K562 (cell line): ENCODE measurements around the gene SH3BP2. TPM values are rescaled to one million over a fixed set of nuclear protein-coding genes. Genes with fewer than 3 reads are reported as not detected.
A peak's percentile ranks its signal among the peaks of the same experiment; 100 is the strongest.

Experiments used
- ATAC-seq: fragments of 200-7000 bp; cut with Tn5 transposase; 3 replicates; pipeline ENCODE4 v1.9.1; 2020; ENCODE audit warnings: moderate library complexity
- BruUV-seq: library from RNA; stranded (reverse); fragments of 400-500 nt; replicated peaks from 2 replicates; lab custom pipeline; 2021; lab: Mats Ljungman, UMichigan
- CTCF ChIA-PET: fragments of 300-600 bp; formaldehyde crosslinking; extraction: SDS; loops from one replicate; lab custom pipeline; 2021; ENCODE audit warnings: low intra/inter-chr PET ratio; lab: Yijun Ruan, JAX
- POLR2A ChIA-PET: fragments of 300-600, 350-650 bp; sonication (Branson Sonifier 250); formaldehyde crosslinking; extraction: SDS; loops from one replicate; lab custom pipeline; 2021; ENCODE audit warnings: antibody characterized with exemption, inconsistent platforms; lab: Yijun Ruan, JAX
- DNase-seq, 4 experiments: peaks; one replicate each; pipeline versions ENCODE4 v3.0.0 to v3.0.0-alpha.2; 2011 to 2018; ENCODE audit warnings: low spot score in 3 of 4, mixed read lengths in 3 of 4; ENCODE audit errors: extremely low read depth in 1 of 4
- FAIRE-seq: peaks from 2 replicates; lab custom pipeline; 2011; peaks lifted over from hg19 to GRCh38; lab: Jason Lieb, UNC
- H2AFZ ChIP-seq: 2 replicates; pipeline ENCODE4 v1.6.0; 2011; ENCODE audit warnings: low read depth, low read length, control low read depth, inconsistent platforms
- H3K27ac ChIP-seq: fragments of 200-600 bp; 3 replicates; pipeline ENCODE4 v1.8.0; 2011; ENCODE audit warnings: low read depth, mild to moderate bottlenecking, control low read depth, inconsistent platforms, low read length, moderate library complexity, mixed read lengths; ENCODE audit errors: extremely low read depth
- H3K27me3 ChIP-seq, 2 experiments: fragments of 300-600 bp in 1 of 2; 2 replicates in 1 of 2; 3 replicates in 1 of 2; pipeline versions ENCODE4 v1.6.0 to v1.8.0; 2011; ENCODE audit warnings: inconsistent platforms in 2 of 2, low read length in 2 of 2, mild to moderate bottlenecking in 1 of 2, mixed read lengths in 1 of 2, moderate library complexity in 1 of 2; ENCODE audit not compliant: control insufficient read depth in 2 of 2, insufficient read depth in 2 of 2
- H3K36me3 ChIP-seq: fragments of 300-600 bp; 3 replicates; pipeline ENCODE4 v1.8.0; 2011; ENCODE audit warnings: mild to moderate bottlenecking, low read length, inconsistent platforms; ENCODE audit not compliant: control insufficient read depth, insufficient read depth
- H3K4me1 ChIP-seq, 2 experiments: fragments of 200-600 bp in 1 of 2; replicated peaks in 1 of 2; 2 replicates in 1 of 2; 3 replicates in 1 of 2; pipeline versions ENCODE4 v1.5.1 to v1.8.0; 2011; ENCODE audit warnings: inconsistent platforms in 2 of 2, low read length in 2 of 2, mild to moderate bottlenecking in 1 of 2, mixed read lengths in 1 of 2, moderate library complexity in 1 of 2; ENCODE audit not compliant: control insufficient read depth in 2 of 2, insufficient read depth in 2 of 2
- H3K4me2 ChIP-seq: 2 replicates; pipeline ENCODE4 v1.6.1; 2011; ENCODE audit warnings: low read length, control low read depth, inconsistent platforms, mixed read lengths; ENCODE audit not compliant: insufficient read depth
- H3K4me3 ChIP-seq: fragments of 200-600 bp; sonication (generic), shearing (Covaris generic); 2 replicates; pipeline ENCODE4 v1.5.1; 2016; ENCODE audit warnings: control low read depth, inconsistent platforms
- H3K79me2 ChIP-seq: fragments of 200-600 bp; 3 replicates; pipeline ENCODE4 v1.8.0; 2011; ENCODE audit warnings: low read length, inconsistent platforms; ENCODE audit not compliant: control insufficient read depth, insufficient read depth
- H3K9ac ChIP-seq, 2 experiments: 2 replicates each; pipeline versions ENCODE4 v1.6.0 to v1.6.1; 2011; ENCODE audit warnings: low read depth in 2 of 2, low read length in 2 of 2, control low read depth in 1 of 2, inconsistent platforms in 1 of 2, mild to moderate bottlenecking in 1 of 2, mixed read lengths in 1 of 2; ENCODE audit not compliant: insufficient read depth in 1 of 2
- H3K9me1 ChIP-seq: one replicate; pipeline ENCODE4 v1.6.0; 2011; ENCODE audit warnings: inconsistent platforms, mild to moderate bottlenecking, low read length, moderate library complexity; ENCODE audit not compliant: control insufficient read depth, insufficient read depth
- H3K9me3 ChIP-seq: replicated peaks from 2 replicates; pipeline ENCODE4 v1.5.1; 2011; ENCODE audit warnings: low read depth, low read length, inconsistent platforms; ENCODE audit not compliant: control insufficient read depth, insufficient read depth
- H4K20me1 ChIP-seq: replicated peaks from 2 replicates; pipeline ENCODE4 v1.6.1; 2011; ENCODE audit warnings: low read length, inconsistent platforms, mixed read lengths; ENCODE audit not compliant: control insufficient read depth, insufficient read depth
- FOXA3 ChIP-seq, 2 experiments: fragments of 450-650 bp in 1 of 2; sonication (generic) in 1 of 2; formaldehyde crosslinking; IDR thresholded peaks in 1 of 2; conservative IDR thresholded peaks in 1 of 2; 2 replicates each; pipeline versions ENCODE4 v1.4.0 to v1.8.0; 2020 to 2022; ENCODE audit warnings: mild to moderate bottlenecking in 2 of 2, missing genetic modification reagents in 1 of 2
- GATAD2A ChIP-seq: fragments of 450-650 bp; IDR thresholded peaks from 2 replicates; pipeline ENCODE4 v1.6.1; 2017
- HDAC3 ChIP-seq: fragments of 450-650 bp; IDR thresholded peaks from 2 replicates; pipeline ENCODE4 v1.6.1; 2018; ENCODE audit warnings: borderline replicate concordance, mild to moderate bottlenecking, moderate library complexity; ENCODE audit not compliant: partially characterized antibody
- HMG20A ChIP-seq: fragments of 450-650 bp; formaldehyde crosslinking; conservative IDR thresholded peaks from 2 replicates; pipeline ENCODE4 v1.4.0; 2020; ENCODE audit warnings: mild to moderate bottlenecking, mixed read lengths
- HSF4 ChIP-seq: fragments of 250-450 bp; sonication (Bioruptor Pico); IDR thresholded peaks from 2 replicates; pipeline ENCODE4 v2.1.2; 2022; ENCODE audit warnings: mild to moderate bottlenecking, moderate library complexity, borderline replicate concordance
- NCOA4 ChIP-seq: fragments of 450-650 bp; IDR thresholded peaks from 2 replicates; pipeline ENCODE4 v1.6.1; 2018; ENCODE audit warnings: mild to moderate bottlenecking; ENCODE audit not compliant: partially characterized antibody
- NCOA6 ChIP-seq: fragments of 450-650 bp; IDR thresholded peaks from 2 replicates; pipeline ENCODE4 v1.6.1; 2017; ENCODE audit warnings: mild to moderate bottlenecking
- PRPF4 ChIP-seq: fragments of 200-400 bp; formaldehyde crosslinking; IDR thresholded peaks from one replicate; pipeline ENCODE4 v1.6.1; 2017; ENCODE audit warnings: low read length, low read depth, mild to moderate bottlenecking; ENCODE audit not compliant: insufficient read depth, poor library complexity, severe bottlenecking
- RAD51 ChIP-seq: fragments of 450-650 bp; IDR thresholded peaks from 2 replicates; pipeline ENCODE4 v1.7.1; 2016; ENCODE audit warnings: low read depth, mild to moderate bottlenecking, borderline replicate concordance
- SP1 ChIP-seq: sonication (generic); formaldehyde crosslinking; IDR thresholded peaks from 2 replicates; pipeline ENCODE4 v1.8.1; 2022; ENCODE audit warnings: mild to moderate bottlenecking, missing genetic modification reagents
- TOE1 ChIP-seq, 2 experiments: fragments of 450-650 bp in 1 of 2; sonication (generic) in 1 of 2; formaldehyde crosslinking in 1 of 2; IDR thresholded peaks; 2 replicates each; pipeline versions ENCODE4 v1.7.1 to v1.8.0; 2016 to 2022; ENCODE audit warnings: borderline replicate concordance in 2 of 2, mild to moderate bottlenecking in 2 of 2, antibody characterized with exemption in 1 of 2, inconsistent platforms in 1 of 2, low read depth in 1 of 2, missing genetic modification reagents in 1 of 2, moderate library complexity in 1 of 2
- TSC22D4 ChIP-seq: fragments of 450-650 bp; IDR thresholded peaks from 2 replicates; pipeline ENCODE4 v1.6.1; 2016; ENCODE audit warnings: missing genetic modification characterization, missing biosample characterization, control low read depth
- ZNF324 ChIP-seq: fragments of 250-450 bp; sonication (Bioruptor Pico); IDR thresholded peaks from 2 replicates; pipeline ENCODE4 v1.4.0; 2020; ENCODE audit warnings: mild to moderate bottlenecking
- WGBS: fragments of 100-300 bp; shearing (Covaris generic); methylation state at CpG from one replicate; pipeline ENCODE4 v1.1.6; 2016; ENCODE audit warnings: low coverage, mixed read lengths; ENCODE audit not compliant: insufficient coverage; ENCODE audit errors: missing lambda C conversion rate; 5-methylcytosine and 5-hydroxymethylcytosine counted together
- in situ Hi-C: fragments of 300-500 bp; cut with MboI; formaldehyde crosslinking; loops from 4 replicates; pipeline ENCODE4 v1.15.0; 2018; ENCODE audit warnings: inconsistent platforms, mixed read lengths
- intact Hi-C: fragments of 100-400 bp; cut with micrococcal nuclease; formaldehyde crosslinking; loops from 2 replicates; pipeline ENCODE4 v1.14.2; 2022
- polyA plus RNA-seq, 8 experiments: library from polyadenylated mRNA; depleted of rRNA in 4 of 8; stranded (reverse) in 5 of 8; unstranded in 3 of 8; fragments of >200 nt; fragmentation: Nextera tagmentation in 2 of 8; fragmentation: Illumina TruSeq in 1 of 8; extraction: Ambion mirVana in 2 of 8; extraction: Trizol in 1 of 8; gene quantifications; 2 replicates each; pipeline versions ENCODE4 v1.2.1 to v1.2.3, GENCODE V29; 2011 to 2014; ENCODE audit warnings: inconsistent platforms in 1 of 8, missing spikeins in 1 of 8
- total RNA-seq, 7 experiments: library from RNA; depleted of rRNA in 6 of 7; stranded (reverse); fragments of >200 nt in 6 of 7; fragmentation: Illumina TruSeq in 2 of 7; extraction: Trizol in 2 of 7; gene quantifications; 2 replicates each; pipeline versions ENCODE4 v1.2.1 to v1.2.3, GENCODE V29; 2011 to 2021; ENCODE audit warnings: low replicate concordance in 1 of 7
- TF ChIP-seq, protein P1 (sequence below): fragments of 250-450 bp; sonication (Bioruptor Pico); IDR thresholded peaks from 2 replicates; pipeline ENCODE4 v1.5.0; 2020; ENCODE audit warnings: mild to moderate bottlenecking
- TF ChIP-seq, protein P2 (sequence below): fragments of 150-350 bp; conservative IDR thresholded peaks from 2 replicates; pipeline ENCODE4 v1.6.1; 2014; ENCODE audit warnings: low read length

SH3BP2 gene
- total and polyA plus RNA-seq, 9 of the 15 experiments (the other 6 are each of a cell fraction or from before 2014, with no cell fraction given): 0.34 to 16.0 (median 5.1) TPM

DNA sequence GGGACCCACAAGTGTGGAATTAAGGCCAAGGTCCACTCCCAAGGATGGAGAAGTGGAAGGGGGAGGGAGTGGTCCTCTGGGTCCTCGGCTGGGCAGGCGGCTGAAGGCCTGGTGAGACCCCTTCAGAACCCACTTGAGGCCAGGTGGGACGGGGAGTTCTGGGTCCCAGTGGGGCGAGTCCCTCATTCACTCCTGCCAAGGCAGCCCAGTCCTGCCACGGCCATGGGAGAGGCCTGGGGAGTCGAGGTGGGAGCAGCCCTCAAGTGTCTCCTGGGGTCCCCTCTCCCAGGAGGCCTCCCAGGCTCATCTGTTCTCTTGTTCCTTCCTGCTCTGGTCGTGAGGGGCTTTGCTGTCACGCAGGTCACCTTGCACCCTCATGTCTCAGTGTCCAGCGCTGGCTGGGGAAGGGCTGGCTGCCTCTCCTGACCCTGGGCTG, 6.1 kb upstream of the SH3BP2 start:
- H3K27me3 ChIP-seq: peaks cover 0 to 6% of the 10 kb centered on the region in 2 experiments; a peak in 2 of 5 replicates
- no peak for TF ChIP-seq FOXA3 (CRISPR knock-in tag; conservative IDR thresholded peaks at IDR 0.05 in 1 of 2, IDR thresholded peaks at IDR 0.05 in 1 of 2)
- no peak for TF ChIP-seq TOE1 (IDR thresholded peaks at IDR 0.05; ENCODE audit: borderline replicate concordance)
- no peak for TF ChIP-seq TOE1 (CRISPR knock-in tag; IDR thresholded peaks at IDR 0.05; ENCODE audit: borderline replicate concordance, low read depth)
- no peak for TF ChIP-seq NCOA4
- no peak for TF ChIP-seq GATAD2A
- no peak for TF ChIP-seq HDAC3
- TF ChIP-seq, protein P1, sequence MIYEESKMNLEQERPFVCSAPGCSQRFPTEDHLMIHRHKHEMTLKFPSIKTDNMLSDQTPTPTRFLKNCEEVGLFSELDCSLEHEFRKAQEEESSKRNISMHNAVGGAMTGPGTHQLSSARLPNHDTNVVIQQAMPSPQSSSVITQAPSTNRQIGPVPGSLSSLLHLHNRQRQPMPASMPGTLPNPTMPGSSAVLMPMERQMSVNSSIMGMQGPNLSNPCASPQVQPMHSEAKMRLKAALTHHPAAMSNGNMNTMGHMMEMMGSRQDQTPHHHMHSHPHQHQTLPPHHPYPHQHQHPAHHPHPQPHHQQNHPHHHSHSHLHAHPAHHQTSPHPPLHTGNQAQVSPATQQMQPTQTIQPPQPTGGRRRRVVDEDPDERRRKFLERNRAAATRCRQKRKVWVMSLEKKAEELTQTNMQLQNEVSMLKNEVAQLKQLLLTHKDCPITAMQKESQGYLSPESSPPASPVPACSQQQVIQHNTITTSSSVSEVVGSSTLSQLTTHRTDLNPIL: no peak
- TF ChIP-seq PRPF4: no peak
- no peak for TF ChIP-seq HMG20A
- no peak for TF ChIP-seq RAD51
- no peak for TF ChIP-seq NCOA6
- TF ChIP-seq, protein P2, sequence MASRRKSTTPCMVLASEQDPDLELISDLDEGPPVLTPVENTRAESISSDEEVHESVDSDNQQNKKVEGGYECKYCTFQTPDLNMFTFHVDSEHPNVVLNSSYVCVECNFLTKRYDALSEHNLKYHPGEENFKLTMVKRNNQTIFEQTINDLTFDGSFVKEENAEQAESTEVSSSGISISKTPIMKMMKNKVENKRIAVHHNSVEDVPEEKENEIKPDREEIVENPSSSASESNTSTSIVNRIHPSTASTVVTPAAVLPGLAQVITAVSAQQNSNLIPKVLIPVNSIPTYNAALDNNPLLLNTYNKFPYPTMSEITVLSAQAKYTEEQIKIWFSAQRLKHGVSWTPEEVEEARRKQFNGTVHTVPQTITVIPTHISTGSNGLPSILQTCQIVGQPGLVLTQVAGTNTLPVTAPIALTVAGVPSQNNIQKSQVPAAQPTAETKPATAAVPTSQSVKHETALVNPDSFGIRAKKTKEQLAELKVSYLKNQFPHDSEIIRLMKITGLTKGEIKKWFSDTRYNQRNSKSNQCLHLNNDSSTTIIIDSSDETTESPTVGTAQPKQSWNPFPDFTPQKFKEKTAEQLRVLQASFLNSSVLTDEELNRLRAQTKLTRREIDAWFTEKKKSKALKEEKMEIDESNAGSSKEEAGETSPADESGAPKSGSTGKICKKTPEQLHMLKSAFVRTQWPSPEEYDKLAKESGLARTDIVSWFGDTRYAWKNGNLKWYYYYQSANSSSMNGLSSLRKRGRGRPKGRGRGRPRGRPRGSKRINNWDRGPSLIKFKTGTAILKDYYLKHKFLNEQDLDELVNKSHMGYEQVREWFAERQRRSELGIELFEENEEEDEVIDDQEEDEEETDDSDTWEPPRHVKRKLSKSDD: no peak
- no peak for TF ChIP-seq TSC22D4 (tag)
- no peak for TF ChIP-seq HSF4
- TF ChIP-seq SP1 (CRISPR knock-in tag): no peak
- TF ChIP-seq ZNF324 (CRISPR knock-in tag): no peak

More for the DNA sequence above, 6.1 kb upstream of the SH3BP2 start:
- Histone ChIP-seq H3K4me3 (no peak overlapping the region), H2AFZ (peak overlapping the region; percentile 51; the same call in 1 of the 2 replicates), H3K36me3 (no peaks in the 10 kb centered on the region), H3K9me3 (no peaks in the 10 kb centered on the region; the same call in 1 of the 2 replicates), H3K4me1 (peaks cover 0 to 49% of the 10 kb centered on the region in 2 experiments; a peak in 4 of 5 replicates), H3K9ac (peak overlapping the region in 1 of 2 experiments; percentile 60; a peak in 2 of 4 replicates), H4K20me1 (no peaks in the 10 kb centered on the region; the same call in 1 of the 2 replicates), H3K27ac (no peak overlapping the region), H3K79me2 (no peaks in the 10 kb centered on the region), H3K9me1 (no peaks in the 10 kb centered on the region), H3K4me2 (no peak overlapping the region)
- BruUV-seq: no TSS peak
- intact Hi-C loops (no loop called here), in situ Hi-C loops (no loop called here)
- 81% methylated on average over 8 of the region's 9 CpGs for WGBS
- FAIRE-seq (no peak), DNase-seq (no peak), ATAC-seq (no peak)
- ChIA-PET POLR2A (no interaction called here), CTCF (no interaction called here)
